ENCODE results near the gene DUSP8.
"Not testable (repeated sequence)": the region's sequence is repeated elsewhere in the genome, so short reads cannot be mapped to it uniquely, and the experiment has no call there.

Gene DUSP8, protein sequence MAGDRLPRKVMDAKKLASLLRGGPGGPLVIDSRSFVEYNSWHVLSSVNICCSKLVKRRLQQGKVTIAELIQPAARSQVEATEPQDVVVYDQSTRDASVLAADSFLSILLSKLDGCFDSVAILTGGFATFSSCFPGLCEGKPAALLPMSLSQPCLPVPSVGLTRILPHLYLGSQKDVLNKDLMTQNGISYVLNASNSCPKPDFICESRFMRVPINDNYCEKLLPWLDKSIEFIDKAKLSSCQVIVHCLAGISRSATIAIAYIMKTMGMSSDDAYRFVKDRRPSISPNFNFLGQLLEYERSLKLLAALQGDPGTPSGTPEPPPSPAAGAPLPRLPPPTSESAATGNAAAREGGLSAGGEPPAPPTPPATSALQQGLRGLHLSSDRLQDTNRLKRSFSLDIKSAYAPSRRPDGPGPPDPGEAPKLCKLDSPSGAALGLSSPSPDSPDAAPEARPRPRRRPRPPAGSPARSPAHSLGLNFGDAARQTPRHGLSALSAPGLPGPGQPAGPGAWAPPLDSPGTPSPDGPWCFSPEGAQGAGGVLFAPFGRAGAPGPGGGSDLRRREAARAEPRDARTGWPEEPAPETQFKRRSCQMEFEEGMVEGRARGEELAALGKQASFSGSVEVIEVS

GRCh38 chr11:1572197-1573076 lies at the start of gene DUSP8:
Gene DUSP8, minus strand, starts transcription at chr11:1572271. Its CDS starts 6,445 bp downstream, at chr11:1565826.
- Histone ChIP-seq H3K36me3 (ENCODE audit: insufficient read depth, low read length) (no peaks in the 10 kb centered on the region), H3K9me3 (ENCODE audit: low read depth, low read length) (no peaks in the 10 kb centered on the region), H3K4me3 (peak within 1 kb of the TSS; percentile 76), H3K9ac (ENCODE audit: insufficient read length) (peak within 1 kb of the TSS; percentile 73), H3K27ac (no peak within 1 kb of the TSS)
- no peak for DNase-seq (ENCODE audit: low read depth, low spot score)
- no peak for TF ChIP-seq POLR2AphosphoS5 (IDR thresholded peaks at IDR 0.05; ENCODE audit: borderline replicate concordance, low read depth, low read length)
- TF ChIP-seq FOXP2 (optimal IDR thresholded peaks at IDR 0.05; ENCODE audit: control extremely low read depth, extremely low read length, insufficient read depth) = no peak
- TF ChIP-seq EZH2 (IDR thresholded peaks at IDR 0.05) = no peak

DNA sequence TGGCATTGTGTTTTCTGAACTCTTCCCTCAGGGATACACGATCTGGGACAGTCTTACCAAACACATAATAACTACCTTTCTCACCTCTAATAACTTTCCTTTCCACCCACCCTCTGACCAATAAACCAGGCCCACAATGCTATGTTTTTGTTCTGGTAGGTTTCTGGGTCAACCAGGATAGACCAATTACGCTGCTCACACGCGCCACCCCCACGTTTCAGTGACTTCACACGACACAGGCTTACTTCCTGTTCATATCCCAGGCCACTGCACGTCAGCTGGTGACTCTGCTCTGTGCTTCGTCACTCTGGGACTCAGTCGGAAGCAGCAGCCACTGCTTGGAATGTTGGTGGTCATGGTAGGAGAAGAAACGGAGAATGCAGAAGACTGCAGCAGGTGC lies 47.4 kb upstream of the DUSP8 start:
- no peaks in the 10 kb centered on the region for H3K36me3 ChIP-seq (ENCODE audit: insufficient read depth, low read length)
- H3K4me3 ChIP-seq = no peak overlapping the region
- TF ChIP-seq FOXP2 (optimal IDR thresholded peaks at IDR 0.05; ENCODE audit: control extremely low read depth, extremely low read length, insufficient read depth) (no peak), POLR2AphosphoS5 (IDR thresholded peaks at IDR 0.05; ENCODE audit: borderline replicate concordance, low read depth, low read length) (no peak), EZH2 (IDR thresholded peaks at IDR 0.05) (no peak)
- no peak overlapping the region for H3K27ac ChIP-seq
- no peak for DNase-seq (ENCODE audit: low read depth, low spot score)
- no peak overlapping the region for H3K9ac ChIP-seq (ENCODE audit: insufficient read length)
- H3K9me3 ChIP-seq (ENCODE audit: low read depth, low read length) = no peaks in the 10 kb centered on the region

- Histone ChIP-seq H3K9me3 (ENCODE audit: low read depth, low read length) (no peaks in the 10 kb centered on the region), H3K36me3 (ENCODE audit: insufficient read depth, low read length) (no peaks in the 10 kb centered on the region), H3K9ac (ENCODE audit: insufficient read length) (no peak overlapping the region), H3K4me3 (no peak overlapping the region), H3K27ac (no peak overlapping the region)
- no peak for DNase-seq (ENCODE audit: low read depth, low spot score)
- TF ChIP-seq POLR2AphosphoS5 (IDR thresholded peaks at IDR 0.05; ENCODE audit: borderline replicate concordance, low read depth, low read length) (no peak), EZH2 (IDR thresholded peaks at IDR 0.05) (no peak), FOXP2 (optimal IDR thresholded peaks at IDR 0.05; ENCODE audit: control extremely low read depth, extremely low read length, insufficient read depth) (no peak)
These were observed 46.2 kb upstream of the DUSP8 start for GRCh38 chr11:1618231-1618630.

- no peak within 1 kb of the TSS for H3K9ac ChIP-seq (ENCODE audit: insufficient read length)
- no peaks in the 10 kb centered on the region for H3K36me3 ChIP-seq (ENCODE audit: insufficient read depth, low read length)
- no peak for TF ChIP-seq POLR2AphosphoS5 (IDR thresholded peaks at IDR 0.05; ENCODE audit: borderline replicate concordance, low read depth, low read length)
- no peak for TF ChIP-seq EZH2 (IDR thresholded peaks at IDR 0.05)
- no peak for TF ChIP-seq FOXP2 (optimal IDR thresholded peaks at IDR 0.05; ENCODE audit: control extremely low read depth, extremely low read length, insufficient read depth)
- H3K4me3 ChIP-seq = no peak within 1 kb of the TSS
- DNase-seq (ENCODE audit: low read depth, low spot score) = no peak
- no peak within 1 kb of the TSS for H3K27ac ChIP-seq
- no peaks in the 10 kb centered on the region for H3K9me3 ChIP-seq (ENCODE audit: low read depth, low read length)
These were observed 36.3 kb upstream of the DUSP8 start, which contains the start of gene KRTAP5-3 for GRCh38 chr11:1608363-1608762. Gene KRTAP5-3, minus strand, starts transcription at chr11:1608463. Its CDS starts 78 bp downstream, at chr11:1608385.

DNA sequence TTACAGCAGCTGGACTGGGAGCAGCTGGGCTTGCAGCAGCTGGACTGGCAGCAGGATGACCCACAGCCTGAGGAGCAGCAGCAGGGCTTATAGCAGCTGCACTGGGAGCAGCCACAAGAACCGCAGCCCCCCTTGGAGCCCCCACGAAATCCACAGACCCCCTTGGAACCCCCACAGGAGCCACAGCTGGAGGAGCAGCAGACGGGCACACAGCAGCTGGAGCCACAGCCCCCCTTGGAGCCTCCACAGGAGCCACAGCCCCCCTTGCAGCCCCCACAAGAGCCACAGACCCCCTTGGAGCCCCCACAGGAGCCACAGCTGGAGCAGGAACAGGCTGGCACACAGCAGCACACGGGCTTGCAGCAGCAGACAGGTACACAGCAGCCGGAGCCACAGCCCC lies 35.8 kb upstream of the DUSP8 start:
- not testable (repeated sequence) for H3K4me3 ChIP-seq; H3K27ac ChIP-seq; DNase-seq (ENCODE audit: low read depth, low spot score); H3K9ac ChIP-seq (ENCODE audit: insufficient read length); H3K36me3 ChIP-seq (ENCODE audit: insufficient read depth, low read length); H3K9me3 ChIP-seq (ENCODE audit: low read depth, low read length)

GRCh38 chr11:1607156-1607845 lies 35.2 kb upstream of the DUSP8 start:
- DNase-seq (ENCODE audit: low read depth, low spot score); H3K27ac ChIP-seq; H3K9ac ChIP-seq (ENCODE audit: insufficient read length): not testable (repeated sequence)

GRCh38 chr11:1605923-1606322 lies 33.9 kb upstream of the DUSP8 start:
- H3K9me3 ChIP-seq (ENCODE audit: low read depth, low read length); H3K9ac ChIP-seq (ENCODE audit: insufficient read length); H3K4me3 ChIP-seq; H3K27ac ChIP-seq; H3K36me3 ChIP-seq (ENCODE audit: insufficient read depth, low read length); DNase-seq (ENCODE audit: low read depth, low spot score): not testable (repeated sequence)

More at GRCh38 chr11:1607156-1607845, 35.2 kb upstream of the DUSP8 start:
- not testable (repeated sequence) for H3K9me3 ChIP-seq (ENCODE audit: low read depth, low read length); H3K4me3 ChIP-seq; H3K36me3 ChIP-seq (ENCODE audit: insufficient read depth, low read length)

GRCh38 chr11:1604711-1605110 lies 32.6 kb upstream of the DUSP8 start:
- Histone ChIP-seq H3K9me3 (ENCODE audit: low read depth, low read length) (no peaks in the 10 kb centered on the region), H3K9ac (ENCODE audit: insufficient read length) (no peak overlapping the region), H3K4me3 (no peak overlapping the region), H3K36me3 (ENCODE audit: insufficient read depth, low read length) (no peaks in the 10 kb centered on the region), H3K27ac (no peak overlapping the region)
- TF ChIP-seq POLR2AphosphoS5 (IDR thresholded peaks at IDR 0.05; ENCODE audit: borderline replicate concordance, low read depth, low read length) = no peak
- no peak for TF ChIP-seq FOXP2 (optimal IDR thresholded peaks at IDR 0.05; ENCODE audit: control extremely low read depth, extremely low read length, insufficient read depth)
- no peak for TF ChIP-seq EZH2 (IDR thresholded peaks at IDR 0.05)
- no peak for DNase-seq (ENCODE audit: low read depth, low spot score)
